CD4-positive, alpha-beta memory T cell (primary cell): ENCODE data around the gene SCAND1. TPM values are rescaled to one million over a fixed set of nuclear protein-coding genes. Genes with fewer than 3 reads are reported as not detected.

Experiments
- polyA plus RNA-seq, 2 donors: library from polyadenylated mRNA; unstranded; fragments of 300-500 nt; fragmentation: Illumina TruSeq; gene quantifications; one replicate each; pipeline ENCODE4 v1.2.3, GENCODE V29; 2021
- total RNA-seq, 2 experiments: library from RNA; stranded (reverse); gene quantifications; one replicate each; pipeline ENCODE4 v1.2.3, GENCODE V29; 2021

The SCAND1 gene
- total and polyA plus RNA-seq, 4 experiments from 2014 or later, result 45.1 to 185 (median 89.0) TPM

Other genes with a start within 250 kb of the SCAND1 start
- 100 to 1,000 TPM; 631 to 665 TPM for gene RBM39, start 212.2 kb downstream of the SCAND1 start, total RNA-seq
- 100 to 1,000 TPM in 1 of 2 donors, 10 to 100 TPM in 1; 76.7 to 153 TPM for gene RBM39, start 212.2 kb downstream of the SCAND1 start, polyA plus RNA-seq
- 10 to 100 TPM; 72.9 to 82.3 TPM for gene PHF20, start 182.5 kb downstream of the SCAND1 start, total RNA-seq
- gene PHF20, start 182.5 kb downstream of the SCAND1 start, polyA plus RNA-seq, result 100 to 1,000 TPM; 106 to 126 TPM
- gene CNBD2, start 14.1 kb upstream of the SCAND1 start, total RNA-seq, result 1 to 10 TPM; 7.8 to 8.2 TPM
- gene CNBD2, start 14.1 kb upstream of the SCAND1 start, polyA plus RNA-seq, result 1 to 10 TPM; 6.7 to 7.2 TPM
- under 1 TPM; 0.17 to 0.30 TPM for gene EPB41L1, start 200.2 kb upstream of the SCAND1 start, total RNA-seq
- gene EPB41L1, start 200.2 kb upstream of the SCAND1 start, polyA plus RNA-seq, result not detected